ENCODE measurements around the gene UTP11. TPM values are rescaled to one million over a fixed set of nuclear protein-coding genes. Genes with fewer than 3 reads are reported as not detected.

UTP11 gene
- total and polyA plus RNA-seq, 11 donors: 30.7 to 51.6 (median 36.5) TPM

GRCh38 chr1:38005195-38006007, 7.1 kb upstream of the UTP11 start, which contains the start of gene FHL3:
FHL3 (minus strand) TSS chr1:38005514; CDS start chr1:37999412, 6,102 bp downstream.
- intact Hi-C loops (cut with DNase I): no loop called here
- no peaks in the 10 kb centered on the region for H3K9me3 ChIP-seq
- no peaks in the 10 kb centered on the region for H3K36me3 ChIP-seq
- WGBS, 4 donors: 3 to 10% (median 4%) methylated on average over 12 to 83 of the region's 83 CpGs
- peak within 1 kb of the TSS; percentile 66 to 95 (median 82) for H3K27ac ChIP-seq
- H3K4me1 ChIP-seq: peaks cover 6 to 62% (median 37%) of the 10 kb centered on the region in 12 donors
- peak; percentile 70 to 86 (median 83) for DNase-seq
- no peaks in the 10 kb centered on the region for H3K27me3 ChIP-seq
- ATAC-seq: peak; percentile 33 to 71 (median 62)
- peak in 1 of 2 donors; percentile 11 for TF ChIP-seq POLR2A (IDR thresholded peaks at IDR 0.05)
- TF ChIP-seq, protein P1, sequence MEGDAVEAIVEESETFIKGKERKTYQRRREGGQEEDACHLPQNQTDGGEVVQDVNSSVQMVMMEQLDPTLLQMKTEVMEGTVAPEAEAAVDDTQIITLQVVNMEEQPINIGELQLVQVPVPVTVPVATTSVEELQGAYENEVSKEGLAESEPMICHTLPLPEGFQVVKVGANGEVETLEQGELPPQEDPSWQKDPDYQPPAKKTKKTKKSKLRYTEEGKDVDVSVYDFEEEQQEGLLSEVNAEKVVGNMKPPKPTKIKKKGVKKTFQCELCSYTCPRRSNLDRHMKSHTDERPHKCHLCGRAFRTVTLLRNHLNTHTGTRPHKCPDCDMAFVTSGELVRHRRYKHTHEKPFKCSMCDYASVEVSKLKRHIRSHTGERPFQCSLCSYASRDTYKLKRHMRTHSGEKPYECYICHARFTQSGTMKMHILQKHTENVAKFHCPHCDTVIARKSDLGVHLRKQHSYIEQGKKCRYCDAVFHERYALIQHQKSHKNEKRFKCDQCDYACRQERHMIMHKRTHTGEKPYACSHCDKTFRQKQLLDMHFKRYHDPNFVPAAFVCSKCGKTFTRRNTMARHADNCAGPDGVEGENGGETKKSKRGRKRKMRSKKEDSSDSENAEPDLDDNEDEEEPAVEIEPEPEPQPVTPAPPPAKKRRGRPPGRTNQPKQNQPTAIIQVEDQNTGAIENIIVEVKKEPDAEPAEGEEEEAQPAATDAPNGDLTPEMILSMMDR (IDR thresholded peaks at IDR 0.05): peak in 1 of 12 donors; percentile 5
- peak within 1 kb of the TSS; percentile 51 to 94 (median 66) for H3K4me3 ChIP-seq

DNA sequence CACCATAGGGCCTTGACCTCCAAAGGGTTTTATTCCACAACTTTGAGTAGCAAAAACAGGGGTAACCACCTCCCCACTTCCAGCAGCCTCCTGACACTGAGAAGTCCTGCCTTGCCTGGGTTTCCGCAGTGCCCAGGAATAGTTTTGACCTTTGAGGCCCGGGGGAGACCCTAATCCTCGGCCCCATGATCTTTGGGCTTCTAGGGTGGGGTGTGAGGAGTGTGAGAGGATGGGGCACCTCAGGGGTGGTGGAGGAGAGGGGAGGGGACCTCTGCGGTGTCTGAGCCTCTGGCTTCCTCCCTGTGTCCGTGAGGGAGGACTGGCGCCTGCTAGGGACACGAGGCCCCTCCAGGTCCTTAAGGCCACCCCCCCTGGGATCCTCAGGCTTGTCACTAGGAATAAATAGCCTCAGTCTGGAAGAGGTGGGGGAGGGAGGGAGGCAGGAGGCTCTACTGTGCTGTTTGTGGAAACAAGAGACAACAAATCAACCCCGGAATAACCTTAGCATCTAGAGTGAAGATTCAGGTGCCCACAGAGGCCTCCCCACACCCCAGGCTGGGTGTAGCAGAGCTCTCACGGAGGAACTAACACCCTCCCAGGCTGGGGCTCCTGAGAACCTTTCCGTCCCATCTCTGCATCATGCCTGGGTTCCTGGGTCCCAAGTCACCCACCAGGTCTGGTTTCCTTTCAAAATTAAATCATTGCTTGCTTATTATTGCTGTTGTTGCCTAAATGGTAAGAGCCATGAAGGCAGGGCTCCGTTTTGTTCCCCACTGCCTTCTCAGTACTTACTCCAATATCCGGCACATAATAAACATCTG, 6.3 kb upstream of the UTP11 start:
- Histone ChIP-seq H3K4me3 (peak overlapping the region in 11 of 12 donors; percentile 53 to 94 (median 66)), H3K9me3 (no peaks in the 10 kb centered on the region), H3K4me1 (peaks cover 3 to 54% (median 29%) of the 10 kb centered on the region in 12 donors), H3K27ac (peak overlapping the region; percentile 60 to 95 (median 82)), H3K36me3 (no peaks in the 10 kb centered on the region), H3K27me3 (no peaks in the 10 kb centered on the region)
- intact Hi-C loops (cut with DNase I): no loop called here
- WGBS, 4 donors: 46 to 57% (median 50%) methylated on average over 10 to 12 of the region's 12 CpGs
- no peak for TF ChIP-seq POLR2A (IDR thresholded peaks at IDR 0.05)
- TF ChIP-seq, protein P1 (IDR thresholded peaks at IDR 0.05): no peak
- DNase-seq (peak; percentile 64 to 86 (median 72)), ATAC-seq (peak; percentile 35 to 69 (median 56))

- ATAC-seq: no peak
- TF ChIP-seq POLR2A (IDR thresholded peaks at IDR 0.05): no peak
- TF ChIP-seq, protein P1 (IDR thresholded peaks at IDR 0.05): no peak
- H3K27me3 ChIP-seq: no peaks in the 10 kb centered on the region
- H3K9me3 ChIP-seq: no peaks in the 10 kb centered on the region
- peak overlapping the region in 7 of 12 donors; percentile 9 to 77 (median 46) for H3K27ac ChIP-seq
- DNase-seq: no peak
- peaks cover 0 to 5% (median 0%) of the 10 kb centered on the region in 9 donors for H3K36me3 ChIP-seq
- intact Hi-C loops (cut with DNase I): no loop called here
- 72 to 78% (median 74%) methylated on average over 7 to 8 of the region's 8 CpGs for WGBS, 4 donors
- peaks cover 0 to 43% (median 20%) of the 10 kb centered on the region in 12 donors for H3K4me1 ChIP-seq
- H3K4me3 ChIP-seq: no peak overlapping the region
Observed at GRCh38 chr1:38009088-38009840, 3.3 kb upstream of the UTP11 start.

Measured in heart left ventricle (tissue), 16 donors.